Tibial nerve (tissue), 4 donors: Measurements from ENCODE around the gene GABRG3.

Source experiments
- EP300 ChIP-seq, 2 donors: sonication (generic); formaldehyde crosslinking; IDR thresholded peaks; one replicate each; pipeline ENCODE4 v1.6.1; 2017; ENCODE audit warnings: antibody characterized with exemption in 2 of 2, mild to moderate bottlenecking in 1 of 2
- POLR2A ChIP-seq, 2 donors: fragments of 450-650 bp; IDR thresholded peaks; one replicate each; pipeline ENCODE4 v1.6.1; 2017; ENCODE audit warnings: antibody characterized with exemption in 2 of 2, mild to moderate bottlenecking in 2 of 2, moderate library complexity in 2 of 2
- TF ChIP-seq, protein P1 (sequence below), 5 experiments: fragments of 200-600 bp in 3 of 5; fragments of 450-650 bp in 2 of 5; sonication (generic) in 3 of 5; IDR thresholded peaks; one replicate each; pipeline ENCODE4 v1.5.1; 2016 to 2019; ENCODE audit warnings: antibody characterized with exemption in 5 of 5, mild to moderate bottlenecking in 3 of 5, moderate library complexity in 2 of 5

DNA sequence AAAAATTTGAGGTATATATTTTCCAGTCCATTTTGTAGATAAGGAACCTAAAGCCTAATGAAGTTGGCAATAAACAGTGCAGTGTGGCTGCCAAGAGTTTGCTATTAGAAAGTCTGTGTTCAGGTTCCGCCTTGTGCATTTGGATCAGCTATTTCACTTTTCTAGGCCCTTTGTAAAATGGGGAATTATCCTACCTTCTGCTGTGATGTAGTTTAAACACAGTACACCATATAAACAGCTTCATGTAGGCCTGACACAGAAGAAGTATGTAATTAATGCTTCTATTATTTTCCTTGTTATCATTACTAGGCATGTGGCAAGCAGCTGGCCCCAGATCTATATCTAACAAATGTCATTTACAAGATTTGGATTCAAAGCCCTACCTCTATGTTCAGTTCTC lies 456.3 kb downstream of the GABRG3 start:
- TF ChIP-seq, protein P1, sequence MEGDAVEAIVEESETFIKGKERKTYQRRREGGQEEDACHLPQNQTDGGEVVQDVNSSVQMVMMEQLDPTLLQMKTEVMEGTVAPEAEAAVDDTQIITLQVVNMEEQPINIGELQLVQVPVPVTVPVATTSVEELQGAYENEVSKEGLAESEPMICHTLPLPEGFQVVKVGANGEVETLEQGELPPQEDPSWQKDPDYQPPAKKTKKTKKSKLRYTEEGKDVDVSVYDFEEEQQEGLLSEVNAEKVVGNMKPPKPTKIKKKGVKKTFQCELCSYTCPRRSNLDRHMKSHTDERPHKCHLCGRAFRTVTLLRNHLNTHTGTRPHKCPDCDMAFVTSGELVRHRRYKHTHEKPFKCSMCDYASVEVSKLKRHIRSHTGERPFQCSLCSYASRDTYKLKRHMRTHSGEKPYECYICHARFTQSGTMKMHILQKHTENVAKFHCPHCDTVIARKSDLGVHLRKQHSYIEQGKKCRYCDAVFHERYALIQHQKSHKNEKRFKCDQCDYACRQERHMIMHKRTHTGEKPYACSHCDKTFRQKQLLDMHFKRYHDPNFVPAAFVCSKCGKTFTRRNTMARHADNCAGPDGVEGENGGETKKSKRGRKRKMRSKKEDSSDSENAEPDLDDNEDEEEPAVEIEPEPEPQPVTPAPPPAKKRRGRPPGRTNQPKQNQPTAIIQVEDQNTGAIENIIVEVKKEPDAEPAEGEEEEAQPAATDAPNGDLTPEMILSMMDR (IDR thresholded peaks at IDR 0.05), result no peak
- TF ChIP-seq POLR2A (IDR thresholded peaks at IDR 0.05) (no peak), EP300 (IDR thresholded peaks at IDR 0.05) (no peak)
